Lower leg skin (tissue), 4 donors: ENCODE data around the gene KRT81. TPM values are rescaled to one million over a fixed set of nuclear protein-coding genes. Genes with fewer than 3 reads are reported as not detected.

ENCODE experiments used
- DNase-seq, 2 donors: peaks; one replicate each; pipeline ENCODE4 v3.0.0-alpha.2; 2019; ENCODE audit warnings: low spot score in 2 of 2
- H3K4me3 ChIP-seq: fragments of 200-600 bp; sonication (generic); 2 replicates; pipeline ENCODE4 v1.5.1; 2017; ENCODE audit warnings: mild to moderate bottlenecking, low read depth; ENCODE audit not compliant: poor library complexity, severe bottlenecking
- CTCF ChIP-seq, 3 donors: fragments of 450-650 bp; IDR thresholded peaks; one replicate each; pipeline ENCODE4 v1.5.1; 2016; ENCODE audit warnings: antibody characterized with exemption in 3 of 3, mild to moderate bottlenecking in 3 of 3, moderate library complexity in 2 of 3
- POLR2A ChIP-seq, 2 donors: fragments of 450-650 bp; IDR thresholded peaks; one replicate each; pipeline ENCODE4 v1.6.1; 2016 to 2017; ENCODE audit warnings: antibody characterized with exemption in 2 of 2, mild to moderate bottlenecking in 1 of 2, moderate library complexity in 1 of 2
- WGBS, 2 donors: methylation state at CpG; one replicate each; pipeline ENCODE4 v1.1.5; 2018; 5-methylcytosine and 5-hydroxymethylcytosine counted together
- intact Hi-C: fragments of 100-400 bp; cut with DNase I; formaldehyde crosslinking; loops from one replicate; pipeline ENCODE4 v1.15.0; 2023; ENCODE audit warnings: low total_unique reads
- total RNA-seq, 4 donors: library from RNA; depleted of rRNA; stranded (reverse); fragments of >200 nt; gene quantifications; one replicate each; pipeline ENCODE4 v1.1.0, GENCODE V29; 2016

KRT81 gene
- total RNA-seq, 4 donors from 2014 or later: 0.37 to 204 (median 10.6) TPM; not detected in 1

DNA sequence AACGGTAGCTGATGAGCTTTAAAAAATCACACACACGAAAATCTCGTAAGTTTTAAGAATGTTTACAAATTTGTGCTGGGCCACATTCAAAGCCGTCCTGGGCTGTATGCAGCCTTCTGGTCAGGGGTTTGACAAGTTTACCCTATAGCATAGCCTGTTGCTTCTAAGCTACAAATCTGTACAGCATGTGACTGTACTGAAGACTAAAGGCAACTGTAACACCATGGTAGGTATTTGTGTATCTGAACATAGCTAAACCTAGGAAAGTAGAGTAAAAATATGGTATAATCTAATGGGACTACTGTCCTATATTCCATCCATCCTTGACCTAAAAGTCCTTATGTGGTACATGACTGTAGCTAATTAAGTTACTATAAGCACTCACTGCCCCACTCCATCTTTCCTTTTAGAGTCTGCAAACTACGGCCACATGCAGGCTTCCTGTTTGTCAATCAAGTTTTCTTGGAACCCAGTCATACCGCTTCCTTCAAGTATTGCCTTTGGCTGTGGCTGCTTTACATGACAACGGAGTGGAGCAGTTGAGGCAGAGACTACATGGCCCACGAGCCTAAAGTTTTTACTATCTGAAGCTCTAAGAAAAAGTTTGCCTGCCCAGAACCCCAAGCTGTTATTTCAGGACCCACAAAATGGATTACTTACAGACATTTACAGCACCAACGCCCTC is 39.8 kb downstream of the KRT81 start:
- peak in 1 of 2 donors; percentile 49 for DNase-seq
- WGBS, 2 donors: 61 to 72% methylated on average over 9 of the region's 9 CpGs
- intact Hi-C loops: no loop called here
- no peak overlapping the region for H3K4me3 ChIP-seq
- TF ChIP-seq POLR2A (IDR thresholded peaks at IDR 0.05) (no peak), CTCF (IDR thresholded peaks at IDR 0.05) (no peak)

GRCh38 chr12:52250048-52250990 is 41.0 kb downstream of the KRT81 start:
- DNase-seq: peak in 1 of 2 donors; percentile 82
- intact Hi-C loops: no loop called here

DNA sequence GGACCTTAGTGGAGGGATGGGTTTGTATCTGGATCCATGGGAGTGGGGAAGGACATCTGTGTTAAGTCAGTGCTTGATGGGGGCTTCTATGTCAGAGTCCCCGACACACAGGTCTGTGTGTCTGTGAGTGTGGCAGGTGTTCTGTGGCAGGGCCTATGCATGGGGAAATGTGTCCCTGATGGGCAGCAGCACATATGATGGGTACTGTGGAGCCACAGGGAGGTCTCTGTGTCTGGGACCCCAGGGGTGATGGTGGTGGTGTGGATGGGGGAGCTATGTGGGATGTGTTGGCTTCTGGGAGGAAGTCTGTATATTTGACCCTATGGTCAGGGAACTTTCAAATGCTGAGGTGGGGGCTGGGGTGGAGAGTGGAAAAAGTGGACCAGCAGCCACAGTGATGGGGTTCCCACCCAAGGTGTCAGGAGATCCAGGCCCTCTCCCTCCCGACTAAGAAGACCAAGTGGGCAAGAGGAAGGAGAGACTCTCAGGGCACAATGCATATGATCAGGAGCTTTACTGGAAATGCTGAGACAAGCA is 41.8 kb downstream of the KRT81 start:
- no peak overlapping the region for H3K4me3 ChIP-seq
- 73 to 78% methylated on average over 2 of the region's 2 CpGs for WGBS, 2 donors
- intact Hi-C loops: no loop called here
- DNase-seq: peak in 1 of 2 donors; percentile 59
- no peak for TF ChIP-seq CTCF (IDR thresholded peaks at IDR 0.05)
- no peak for TF ChIP-seq POLR2A (IDR thresholded peaks at IDR 0.05)

More at GRCh38 chr12:52250048-52250990, 41.0 kb downstream of the KRT81 start:
- H3K4me3 ChIP-seq: no peak overlapping the region
- 57 to 61% methylated on average over 27 to 52 of the region's 52 CpGs for WGBS, 2 donors
- TF ChIP-seq POLR2A (IDR thresholded peaks at IDR 0.05) (no peak), CTCF (IDR thresholded peaks at IDR 0.05) (no peak)

- 83 to 85% methylated on average over 18 of the region's 18 CpGs for WGBS, 2 donors
- H3K4me3 ChIP-seq: no peak overlapping the region
- intact Hi-C loops: no loop called here
- no peak for TF ChIP-seq CTCF (IDR thresholded peaks at IDR 0.05)
- no peak for TF ChIP-seq POLR2A (IDR thresholded peaks at IDR 0.05)
- DNase-seq: peak in 1 of 2 donors; percentile 85
Measured at GRCh38 chr12:52248541-52249461, 42.5 kb downstream of the KRT81 start.
